Measurements from ENCODE around the gene APOF. TPM values are rescaled to one million over a fixed set of nuclear protein-coding genes. Genes with fewer than 3 reads are reported as not detected.
"Not testable (repeated sequence)": the region's sequence is repeated elsewhere in the genome, so short reads cannot be mapped to it uniquely, and the experiment has no call there.

The APOF gene
- total RNA-seq, 1 donor = not detected

GRCh38 chr12:56338308-56339157 is 24.1 kb downstream of the APOF start, which contains the start of gene IL23A:
Gene IL23A, plus strand, starts transcription at chr12:56338884. Its CDS starts 161 bp downstream, at chr12:56339045.
- Histone ChIP-seq H3K4me3 (ENCODE audit: insufficient read depth, low read length) (no peak within 1 kb of the TSS), H3K9me3 (ENCODE audit: low read depth, low read length) (no peaks in the 10 kb centered on the region), H3K4me1 (ENCODE audit: insufficient read depth, low read length) (peaks cover 9% of the 10 kb centered on the region), H3K27me3 (ENCODE audit: insufficient read depth, low read length) (no peaks in the 10 kb centered on the region), H3K27ac (ENCODE audit: low read depth, low read length) (no peak within 1 kb of the TSS), H4K20me1 (ENCODE audit: insufficient read depth, low read length) (no peaks in the 10 kb centered on the region), H3K79me2 (ENCODE audit: insufficient read depth, low read length) (no peaks in the 10 kb centered on the region), H2AFZ (ENCODE audit: low read length) (no peak within 1 kb of the TSS), H3K36me3 (ENCODE audit: insufficient read depth, low read length) (peaks cover 22% of the 10 kb centered on the region), H3K4me2 (ENCODE audit: insufficient read depth, low read length) (no peak within 1 kb of the TSS)
- no peak for DNase-seq (ENCODE audit: insufficient read length, low spot score, missing footprints)
- no peak for TF ChIP-seq CTCF (IDR thresholded peaks at IDR 0.05; ENCODE audit: extremely low read depth, low read depth, low read length)

GRCh38 chr12:56337753-56338251 is 24.9 kb downstream of the APOF start:
- Histone ChIP-seq H3K27ac (ENCODE audit: low read depth, low read length) (no peak overlapping the region), H3K4me3 (ENCODE audit: insufficient read depth, low read length) (no peak overlapping the region), H3K9me3 (ENCODE audit: low read depth, low read length) (no peaks in the 10 kb centered on the region), H2AFZ (ENCODE audit: low read length) (no peak overlapping the region), H3K79me2 (ENCODE audit: insufficient read depth, low read length) (peaks cover 2% of the 10 kb centered on the region), H4K20me1 (ENCODE audit: insufficient read depth, low read length) (no peaks in the 10 kb centered on the region), H3K4me2 (ENCODE audit: insufficient read depth, low read length) (no peak overlapping the region), H3K36me3 (ENCODE audit: insufficient read depth, low read length) (peaks cover 15% of the 10 kb centered on the region), H3K4me1 (ENCODE audit: insufficient read depth, low read length) (peaks cover 16% of the 10 kb centered on the region), H3K27me3 (ENCODE audit: insufficient read depth, low read length) (no peaks in the 10 kb centered on the region)
- no peak for DNase-seq (ENCODE audit: insufficient read length, low spot score, missing footprints)
- no peak for TF ChIP-seq CTCF (IDR thresholded peaks at IDR 0.05; ENCODE audit: extremely low read depth, low read depth, low read length)

- Histone ChIP-seq H3K4me3 (ENCODE audit: insufficient read depth, low read length) (no peak overlapping the region), H3K4me1 (ENCODE audit: insufficient read depth, low read length) (peaks cover 18% of the 10 kb centered on the region), H3K27ac (ENCODE audit: low read depth, low read length) (no peak overlapping the region), H2AFZ (ENCODE audit: low read length) (no peak overlapping the region), H3K27me3 (ENCODE audit: insufficient read depth, low read length) (no peaks in the 10 kb centered on the region), H3K79me2 (ENCODE audit: insufficient read depth, low read length) (peaks cover 2% of the 10 kb centered on the region), H3K9me3 (ENCODE audit: low read depth, low read length) (no peaks in the 10 kb centered on the region), H3K4me2 (ENCODE audit: insufficient read depth, low read length) (no peak overlapping the region), H3K36me3 (ENCODE audit: insufficient read depth, low read length) (peaks cover 5% of the 10 kb centered on the region), H4K20me1 (ENCODE audit: insufficient read depth, low read length) (no peaks in the 10 kb centered on the region)
- no peak for DNase-seq (ENCODE audit: insufficient read length, low spot score, missing footprints)
- no peak for TF ChIP-seq CTCF (IDR thresholded peaks at IDR 0.05; ENCODE audit: extremely low read depth, low read depth, low read length)
Measured at GRCh38 chr12:56336361-56337167, 26.1 kb downstream of the APOF start.

GRCh38 chr12:56335527-56335926 is 27.1 kb downstream of the APOF start:
- not testable (repeated sequence) for H3K36me3 ChIP-seq (ENCODE audit: insufficient read depth, low read length); H2AFZ ChIP-seq (ENCODE audit: low read length); H3K4me3 ChIP-seq (ENCODE audit: insufficient read depth, low read length); DNase-seq (ENCODE audit: insufficient read length, low spot score, missing footprints); H3K79me2 ChIP-seq (ENCODE audit: insufficient read depth, low read length); H3K4me2 ChIP-seq (ENCODE audit: insufficient read depth, low read length); H3K27me3 ChIP-seq (ENCODE audit: insufficient read depth, low read length); H3K27ac ChIP-seq (ENCODE audit: low read depth, low read length); H3K9me3 ChIP-seq (ENCODE audit: low read depth, low read length); H4K20me1 ChIP-seq (ENCODE audit: insufficient read depth, low read length)
- peaks cover 18% of the 10 kb centered on the region for H3K4me1 ChIP-seq (ENCODE audit: insufficient read depth, low read length)

All from osteoblast (primary cell).